Measurements from ENCODE around the gene RNF144A. TPM values are rescaled to one million over a fixed set of nuclear protein-coding genes. Genes with fewer than 3 reads are reported as not detected.
A peak's percentile ranks its signal among the peaks of the same experiment; 100 is the strongest.

The RNF144A gene
- total and polyA plus RNA-seq, 12 donors: 13.0 to 103 (median 42.3) TPM

- Histone ChIP-seq H3K9me3 (replicated peaks in 1 of 3) (no peaks in the 10 kb centered on the region), H3K36me3 (replicated peaks in 1 of 2) (no peaks in the 10 kb centered on the region), H3K27me3 (no peaks in the 10 kb centered on the region), H3K4me3 (no peak overlapping the region), H3K27ac (no peak overlapping the region), H3K4me1 (replicated peaks in 1 of 2) (no peaks in the 10 kb centered on the region)
- TF ChIP-seq CTCF (IDR thresholded peaks at IDR 0.05) (no peak), POLR2A (IDR thresholded peaks at IDR 0.05) (no peak)
- 62 to 76% (median 75%) methylated on average over 5 to 6 of the region's 6 CpGs for WGBS, 4 donors
- peak in 1 of 7 donors; percentile 81 for DNase-seq
- intact Hi-C loops (cut with DNase I): no loop called here
Observed at GRCh38 chr2:7053650-7054265, 136.5 kb downstream of the RNF144A start.

GRCh38 chr2:7057865-7058400, 140.7 kb downstream of the RNF144A start:
- intact Hi-C loops (cut with DNase I): no loop called here

GRCh38 chr2:7060156-7060555, 142.9 kb downstream of the RNF144A start:
- H3K36me3 ChIP-seq (replicated peaks in 1 of 2): no peaks in the 10 kb centered on the region
- 43 to 67% (median 59%) methylated on average over 2 of the region's 2 CpGs for WGBS, 4 donors
- no peaks in the 10 kb centered on the region for H3K27me3 ChIP-seq
- H3K4me3 ChIP-seq: no peak overlapping the region
- H3K27ac ChIP-seq: no peak overlapping the region
- H3K4me1 ChIP-seq (replicated peaks in 1 of 2): peaks cover 0 to 17% of the 10 kb centered on the region in 2 donors
- TF ChIP-seq POLR2A (IDR thresholded peaks at IDR 0.05) (no peak), CTCF (IDR thresholded peaks at IDR 0.05) (no peak)
- intact Hi-C loops (cut with DNase I): no loop called here
- peak in 1 of 7 donors; percentile 34 for DNase-seq
- H3K9me3 ChIP-seq (replicated peaks in 1 of 3): no peaks in the 10 kb centered on the region

More at GRCh38 chr2:7057865-7058400, 140.7 kb downstream of the RNF144A start:
- 53 to 84% (median 71%) methylated on average over 4 of the region's 4 CpGs for WGBS, 4 donors
- peak in 1 of 7 donors; percentile 48 for DNase-seq
- H3K4me3 ChIP-seq: no peak overlapping the region
- TF ChIP-seq CTCF (IDR thresholded peaks at IDR 0.05) (no peak), POLR2A (IDR thresholded peaks at IDR 0.05) (no peak)
- H3K27ac ChIP-seq: no peak overlapping the region
- no peaks in the 10 kb centered on the region for H3K36me3 ChIP-seq (replicated peaks in 1 of 2)
- H3K9me3 ChIP-seq (replicated peaks in 1 of 3): no peaks in the 10 kb centered on the region
- H3K4me1 ChIP-seq (replicated peaks in 1 of 2): peaks cover 0 to 17% of the 10 kb centered on the region in 2 donors
- no peaks in the 10 kb centered on the region for H3K27me3 ChIP-seq

GRCh38 chr2:7060631-7061449, 143.6 kb downstream of the RNF144A start:
- Histone ChIP-seq H3K4me1 (replicated peaks in 1 of 2) (peaks cover 0 to 17% of the 10 kb centered on the region in 2 donors), H3K27ac (no peak overlapping the region), H3K4me3 (no peak overlapping the region), H3K36me3 (replicated peaks in 1 of 2) (no peaks in the 10 kb centered on the region), H3K9me3 (replicated peaks in 1 of 3) (no peaks in the 10 kb centered on the region), H3K27me3 (no peaks in the 10 kb centered on the region)
- no peak for TF ChIP-seq CTCF (IDR thresholded peaks at IDR 0.05)
- no peak for TF ChIP-seq POLR2A (IDR thresholded peaks at IDR 0.05)
- DNase-seq: peak in 1 of 7 donors; percentile 44
- WGBS, 4 donors: 82 to 86% (median 84%) methylated on average over 8 of the region's 8 CpGs
- intact Hi-C loops (cut with DNase I): no loop called here
